Amniotic stem cell (primary cell): ENCODE data around the gene CROCC2.
A peak's percentile ranks its signal among the peaks of the same experiment; 100 is the strongest.

Experiments
- DNase-seq: peaks from one replicate; lab custom pipeline; 2025; lab: John Stamatoyannopoulos, UW

The CROCC2 gene

DNA sequence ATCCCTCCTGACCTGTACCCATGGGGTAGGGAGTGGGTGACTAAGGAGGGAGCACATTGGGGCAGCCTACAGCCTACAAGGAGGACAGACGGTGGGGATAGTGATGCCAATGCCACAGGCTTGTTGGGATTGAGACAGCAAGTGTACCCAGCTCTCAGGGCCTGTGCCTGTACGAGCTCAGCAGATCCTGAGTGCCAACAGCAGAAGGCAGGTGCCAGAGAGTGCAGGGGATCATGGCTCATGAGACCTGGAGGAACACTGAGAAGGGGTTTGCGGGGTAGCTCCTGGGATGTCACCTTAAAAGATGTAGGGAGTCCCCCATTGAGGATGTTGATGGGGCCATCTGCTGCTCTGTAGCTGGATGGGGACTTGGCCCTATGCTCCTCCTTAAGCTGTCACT lies 82.0 kb downstream of the CROCC2 start:
- no peak for DNase-seq

DNA sequence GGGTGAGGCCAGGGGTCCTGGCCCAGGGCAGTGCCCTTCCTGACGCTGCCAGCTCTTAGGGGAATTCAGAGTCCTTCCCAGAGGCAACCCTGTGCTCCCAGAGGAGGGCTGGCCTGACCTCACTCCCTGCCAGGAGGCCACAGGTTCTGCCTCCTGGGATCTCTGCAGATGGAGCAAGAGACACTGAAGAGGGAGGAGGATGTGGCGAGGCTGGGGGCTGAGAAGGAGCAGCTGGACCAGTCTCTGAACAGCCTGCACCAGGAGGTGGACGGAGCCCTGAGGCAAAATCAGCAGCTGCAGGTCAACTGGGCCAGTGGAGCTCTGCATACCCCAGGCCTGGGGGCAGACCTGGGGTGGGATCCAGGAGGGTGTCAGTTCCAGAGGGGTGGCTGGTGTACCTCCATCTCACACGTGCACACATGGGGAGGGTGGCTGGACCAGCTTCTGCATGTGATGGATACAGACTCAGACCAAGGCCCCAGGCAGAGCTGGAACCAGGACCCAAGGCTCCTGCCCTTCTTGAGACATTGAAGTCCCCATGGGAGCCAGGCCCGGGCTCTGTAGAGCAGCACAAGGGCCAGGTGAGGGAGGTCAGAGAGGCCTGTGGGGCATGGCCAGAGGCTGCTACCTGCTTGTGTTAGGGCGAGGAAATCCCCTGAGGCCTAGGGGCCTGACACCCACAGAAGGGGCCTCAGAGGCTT lies 82.6 kb downstream of the CROCC2 start:
- DNase-seq, result no peak

DNA sequence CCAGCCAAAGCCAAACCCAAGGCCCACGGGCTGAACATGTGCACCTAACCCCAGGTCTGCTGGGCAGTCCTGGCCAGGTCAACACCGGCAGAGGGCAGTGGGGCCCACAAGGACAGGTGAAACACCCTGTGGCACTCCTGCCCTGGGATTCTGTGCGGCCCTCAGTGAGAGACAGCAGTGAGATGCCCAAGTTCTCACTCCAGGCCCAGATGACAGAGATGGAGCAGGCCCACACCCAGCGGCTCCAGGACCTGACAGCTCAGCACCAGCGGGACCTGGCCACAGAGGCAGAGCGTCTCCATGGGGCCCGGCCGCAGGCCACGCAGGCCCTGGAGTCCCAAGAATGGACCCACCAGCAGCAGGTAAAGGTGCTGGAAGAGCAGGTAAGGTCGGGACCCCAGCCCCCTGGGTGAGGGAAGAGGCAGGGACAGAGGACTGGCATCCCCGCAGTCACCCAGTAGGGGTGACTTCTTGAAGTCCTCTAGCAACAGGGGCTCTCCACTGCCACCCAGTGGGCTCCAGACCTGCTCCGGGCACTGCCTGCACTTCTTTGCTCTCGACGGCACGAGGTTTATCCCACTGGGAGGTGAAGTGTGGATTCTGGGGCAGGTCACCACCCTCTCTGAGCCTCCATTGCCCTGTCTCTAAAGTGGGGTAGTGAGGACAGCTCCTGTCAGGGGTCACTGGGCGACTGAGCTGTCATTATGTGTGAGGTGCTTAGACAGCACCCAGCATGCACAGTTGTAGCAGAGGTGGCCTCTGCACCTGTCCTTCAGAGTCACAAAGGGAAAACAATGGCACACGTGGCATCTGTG lies 83.5 kb downstream of the CROCC2 start:
- DNase-seq, result no peak

DNA sequence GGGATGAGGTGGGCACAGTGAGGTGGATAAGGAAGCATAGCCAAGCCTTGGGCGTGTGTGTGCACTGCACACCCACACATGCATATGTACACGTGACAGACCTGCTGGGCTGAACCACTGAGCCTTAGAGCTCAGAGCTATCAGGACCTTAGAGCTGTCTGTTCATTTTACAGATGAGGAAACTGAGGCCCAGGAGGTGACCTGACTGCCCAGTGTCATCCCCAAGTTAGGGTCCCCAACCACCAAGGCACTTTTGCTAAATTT lies 84.1 kb downstream of the CROCC2 start:
- no peak for DNase-seq

DNA sequence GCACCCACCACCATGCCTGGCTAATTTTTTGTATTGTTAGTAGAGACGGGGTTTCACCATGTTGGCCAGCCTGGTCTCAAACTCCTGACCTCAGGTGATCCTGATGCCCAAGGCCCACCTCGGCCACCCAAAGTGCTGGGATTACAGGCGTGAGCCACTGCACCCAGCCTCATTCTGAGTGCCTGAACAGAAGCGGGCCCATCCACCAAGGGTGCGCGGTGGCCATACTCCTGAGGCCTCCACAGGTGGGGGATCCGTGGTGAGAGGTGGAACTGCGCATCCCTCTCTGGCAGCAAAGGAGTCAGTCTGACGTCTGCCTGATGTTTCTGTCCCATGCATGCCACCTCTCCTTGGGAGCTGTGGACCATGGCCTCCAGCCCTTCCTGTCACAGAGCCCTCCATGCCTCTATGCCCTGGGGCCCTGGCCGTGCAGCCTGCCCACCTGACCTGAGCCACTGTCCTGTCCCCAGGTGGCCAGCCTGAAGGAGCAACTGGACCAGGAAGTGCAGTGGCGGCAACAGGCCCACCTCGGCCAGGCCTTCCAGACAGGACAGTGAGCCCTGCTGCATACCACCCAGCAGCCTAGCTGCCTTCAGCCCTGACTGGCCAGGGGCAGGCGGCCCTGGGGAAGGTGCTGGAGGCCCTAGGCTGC lies 84.7 kb downstream of the CROCC2 start:
- no peak for DNase-seq

DNA sequence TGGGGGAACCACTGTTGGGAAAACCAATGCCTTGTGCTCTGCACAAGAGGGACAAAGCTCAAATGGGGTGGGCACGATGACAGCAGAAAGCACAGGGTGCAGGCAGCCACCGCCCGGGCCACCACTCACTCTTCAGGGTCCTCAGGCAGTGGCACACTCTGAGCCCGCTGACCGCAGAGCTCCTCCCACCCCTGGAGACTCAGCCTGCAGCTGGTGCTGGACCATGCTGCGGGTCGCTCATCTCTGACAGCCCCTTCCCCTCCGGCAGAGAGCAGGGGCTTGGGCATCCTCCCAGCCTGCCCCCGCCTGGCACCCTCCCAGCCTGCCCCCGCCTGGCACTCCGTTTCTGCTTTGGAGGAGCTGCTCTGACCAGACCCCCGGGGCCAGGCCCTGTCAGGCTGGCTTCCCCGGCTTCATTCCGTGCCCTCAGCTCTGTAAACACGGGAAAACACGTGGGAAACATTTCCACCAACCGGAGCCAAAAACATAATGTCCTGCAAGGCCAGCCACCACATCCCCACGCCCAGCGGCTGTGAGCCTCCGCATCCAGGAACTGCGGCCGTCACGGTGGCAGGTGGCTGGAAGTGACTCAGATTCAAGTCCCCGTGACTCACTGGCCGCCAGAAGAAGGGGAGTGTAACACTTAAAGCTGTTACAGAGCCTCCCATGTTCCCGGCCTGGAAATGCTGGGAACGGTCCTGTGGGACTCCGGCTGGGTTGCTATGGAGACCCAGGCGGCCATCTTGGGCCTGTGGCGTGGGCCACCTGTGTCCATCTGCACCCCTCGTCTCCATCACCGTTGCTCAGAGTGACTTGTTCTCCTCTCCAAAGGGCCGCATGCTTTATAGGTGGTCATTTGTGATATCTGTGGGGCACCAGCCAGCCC lies 85.5 kb downstream of the CROCC2 start:
- peak; percentile 71 for DNase-seq

DNA sequence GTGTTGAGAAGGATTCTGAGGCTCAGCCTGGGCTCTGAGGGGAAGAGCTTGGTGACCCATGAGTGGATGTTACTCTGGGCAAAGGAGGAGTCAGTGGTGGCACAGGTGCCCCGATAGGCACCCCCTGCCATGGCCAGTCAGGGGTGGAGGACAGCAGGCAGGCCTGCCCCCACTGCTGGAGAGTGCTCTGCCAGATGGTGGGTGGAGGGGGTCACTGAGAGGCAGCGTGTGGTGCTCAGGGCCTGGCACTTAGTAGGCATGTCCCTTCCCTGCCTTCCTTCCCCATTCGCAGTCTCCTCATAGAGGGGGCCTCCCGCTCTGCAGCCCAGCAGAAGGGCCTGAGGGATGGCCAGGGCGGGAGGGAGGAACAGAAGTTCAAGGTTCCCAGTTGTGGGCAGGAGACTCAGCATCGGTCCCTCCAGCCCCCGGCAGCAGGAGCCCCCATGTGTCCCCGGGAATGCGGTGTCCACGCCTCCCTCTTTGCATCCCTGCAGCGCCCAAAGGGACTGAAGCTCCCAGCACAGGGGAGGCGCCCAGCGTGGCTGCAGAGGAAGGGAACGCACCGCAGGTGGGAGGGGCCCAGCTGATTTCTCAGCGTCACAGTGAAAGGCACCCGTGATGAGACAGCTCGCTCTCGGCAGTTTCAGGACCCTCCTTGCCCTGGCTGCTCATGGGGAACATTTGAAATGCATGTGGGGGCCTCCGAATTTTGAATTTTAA lies 86.6 kb downstream of the CROCC2 start:
- DNase-seq, result no peak

DNA sequence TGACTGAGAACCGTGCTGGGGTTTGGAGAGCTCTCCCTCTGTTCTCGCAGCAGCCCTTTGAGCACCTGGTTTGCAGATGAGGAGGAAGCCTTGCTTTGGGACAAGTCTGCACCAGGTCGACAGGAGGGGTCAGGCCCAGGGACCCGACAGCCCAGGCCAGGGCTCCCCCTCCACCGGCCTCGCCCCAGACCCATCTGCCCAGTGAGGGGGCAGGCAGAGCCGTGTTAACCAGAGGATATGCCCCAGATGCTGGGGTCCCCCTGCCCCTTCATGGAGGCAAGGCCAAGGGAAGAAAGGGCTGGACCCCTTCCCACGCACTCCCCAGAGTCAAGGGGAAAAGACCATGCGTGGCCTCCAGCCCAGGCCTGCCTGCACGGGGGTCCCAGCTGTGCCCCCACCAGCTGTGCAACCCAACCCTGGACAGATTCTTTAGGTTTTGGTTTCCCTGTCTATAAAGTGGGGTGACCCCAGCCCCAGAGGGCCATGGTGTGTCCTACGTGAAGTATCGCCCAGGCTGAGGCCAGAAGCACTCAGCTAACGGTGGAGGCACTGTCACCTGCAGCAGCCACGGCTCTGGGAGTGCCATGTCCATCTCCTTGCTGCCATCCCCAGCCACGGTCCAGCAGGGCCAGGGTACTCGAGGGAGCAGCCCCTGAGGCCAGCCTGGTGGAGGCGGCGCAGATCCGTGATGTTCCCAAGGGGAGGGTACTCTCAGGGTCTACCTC lies 87.5 kb downstream of the CROCC2 start:
- DNase-seq, result no peak

DNA sequence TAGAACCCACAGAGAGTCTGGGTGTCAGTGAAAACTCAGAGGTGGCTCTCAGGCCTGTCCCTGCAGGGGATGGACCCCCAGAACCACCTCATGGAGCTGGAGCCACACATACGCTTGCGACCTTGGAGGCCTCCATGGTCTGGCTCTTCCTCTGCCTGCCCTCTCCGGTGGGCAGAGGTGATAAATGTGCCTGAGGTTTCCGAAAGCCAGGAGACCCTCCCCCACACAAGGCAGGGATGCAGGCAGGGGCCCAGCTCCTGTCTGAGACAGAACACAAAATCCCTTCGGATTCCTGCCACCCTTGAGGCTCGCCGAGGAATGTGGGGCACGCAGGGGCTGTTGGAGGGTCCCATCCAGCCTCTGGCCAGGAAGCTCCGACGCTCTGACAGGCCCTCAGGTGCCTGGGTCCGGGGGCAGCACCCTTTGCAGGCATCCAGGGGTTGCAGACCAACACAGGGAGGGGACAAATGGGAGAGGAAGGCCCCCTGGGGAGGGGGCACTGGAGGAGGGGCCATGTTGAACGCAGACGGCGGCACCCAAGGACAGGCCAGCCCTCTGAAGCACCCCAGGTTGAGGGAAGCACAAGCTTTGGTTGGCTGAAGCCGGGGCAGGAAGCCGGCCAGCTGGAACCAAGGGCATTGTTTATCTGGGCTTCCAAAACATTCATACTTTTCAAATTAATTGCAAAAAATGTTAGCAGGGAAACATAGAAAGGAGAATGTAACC lies 88.2 kb downstream of the CROCC2 start:
- DNase-seq, result no peak

DNA sequence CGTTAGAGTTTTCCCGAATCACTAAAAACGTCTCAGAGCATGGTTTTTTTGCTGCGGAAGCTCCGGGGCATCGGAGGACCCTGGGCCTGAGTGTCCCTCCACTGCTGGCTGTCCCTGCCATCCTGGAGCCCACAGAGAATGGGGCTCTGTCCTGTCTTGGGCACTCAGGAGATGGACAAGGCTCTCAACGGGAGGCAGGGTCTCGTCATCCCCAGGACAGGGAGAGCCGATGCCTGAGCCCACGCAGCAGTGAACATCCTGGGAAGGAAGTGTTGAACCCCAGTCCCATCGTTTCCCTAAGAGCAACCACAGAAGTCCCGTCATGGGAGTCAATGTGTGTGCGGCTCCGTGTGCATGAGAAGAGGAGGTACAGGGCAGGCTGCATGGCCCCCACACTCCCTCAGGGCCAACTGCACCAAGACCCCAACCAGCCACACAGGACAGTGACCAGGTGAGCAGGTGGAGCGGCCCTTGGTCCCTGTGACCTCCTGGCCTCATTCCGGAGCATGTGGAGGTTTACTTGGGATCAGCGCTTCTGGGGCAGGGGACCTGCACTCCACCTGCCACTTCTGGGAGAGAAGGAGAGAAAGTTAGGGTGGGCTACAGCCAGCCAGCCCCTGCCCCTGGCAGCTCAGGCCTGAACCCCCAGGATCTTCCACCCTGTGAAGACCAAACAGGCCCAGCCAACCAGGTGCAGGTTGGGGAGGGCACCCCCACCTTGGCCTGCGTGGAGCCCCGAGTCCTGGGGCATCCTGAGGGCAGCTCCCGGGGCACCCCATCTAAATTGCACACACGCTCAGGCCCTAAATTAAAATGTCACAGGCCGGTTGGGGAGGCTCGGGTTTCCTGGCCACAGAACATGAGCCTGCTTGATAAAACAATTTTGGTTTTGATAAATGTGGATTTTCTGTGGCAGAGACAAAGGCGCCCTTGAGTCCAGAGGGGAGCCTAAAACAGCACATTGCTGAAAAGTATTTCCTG lies 89.2 kb downstream of the CROCC2 start:
- DNase-seq, result no peak

DNA sequence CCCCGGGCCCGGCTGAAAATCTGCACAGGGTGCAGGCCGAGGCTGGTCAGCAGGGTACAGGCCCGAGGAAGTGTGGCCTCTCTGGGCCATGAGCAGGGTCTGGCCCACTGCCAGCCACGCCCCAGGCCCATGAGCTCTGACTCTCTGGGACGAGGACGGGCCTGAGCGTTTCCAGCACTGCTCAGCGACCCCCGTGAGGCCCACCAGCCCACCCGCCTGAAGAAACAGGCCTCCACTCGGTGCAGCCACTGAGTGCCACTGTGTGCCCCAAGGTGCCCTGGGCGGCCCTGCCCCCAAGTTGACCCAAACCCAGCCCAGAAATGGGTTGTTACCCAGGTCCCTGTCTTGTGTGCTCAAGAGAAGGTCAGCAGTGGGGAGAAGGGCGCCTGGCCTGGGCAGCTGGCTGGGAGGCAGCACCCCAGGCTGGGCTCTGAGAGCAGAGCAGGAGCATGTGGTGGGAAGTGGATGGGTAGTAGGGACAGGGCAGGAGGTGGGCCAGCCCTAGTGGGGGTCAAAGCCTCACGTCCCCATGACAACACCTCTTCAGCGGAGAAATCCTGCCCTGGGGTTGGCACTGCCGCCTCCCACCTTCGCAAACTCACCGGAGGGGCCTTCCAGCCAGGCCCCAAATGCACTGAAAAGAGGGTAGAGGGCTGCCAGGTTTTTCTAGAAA lies 90.2 kb downstream of the CROCC2 start:
- no peak for DNase-seq

DNA sequence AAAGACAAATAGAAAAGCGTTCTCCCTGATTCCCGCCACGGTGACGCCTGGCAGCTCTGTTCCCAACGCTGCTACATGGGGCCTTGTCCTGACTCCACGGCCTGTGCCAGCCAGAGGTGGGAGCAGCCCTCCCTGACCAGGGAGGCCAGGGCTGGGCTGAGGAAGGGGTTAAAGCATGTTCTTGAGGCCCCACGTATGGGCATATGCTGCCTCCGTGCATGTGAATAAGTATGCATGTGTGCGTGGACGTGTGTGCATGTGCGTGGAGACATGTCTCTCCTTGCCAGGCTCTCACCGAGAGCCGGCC lies 90.7 kb downstream of the CROCC2 start:
- DNase-seq, result no peak

DNA sequence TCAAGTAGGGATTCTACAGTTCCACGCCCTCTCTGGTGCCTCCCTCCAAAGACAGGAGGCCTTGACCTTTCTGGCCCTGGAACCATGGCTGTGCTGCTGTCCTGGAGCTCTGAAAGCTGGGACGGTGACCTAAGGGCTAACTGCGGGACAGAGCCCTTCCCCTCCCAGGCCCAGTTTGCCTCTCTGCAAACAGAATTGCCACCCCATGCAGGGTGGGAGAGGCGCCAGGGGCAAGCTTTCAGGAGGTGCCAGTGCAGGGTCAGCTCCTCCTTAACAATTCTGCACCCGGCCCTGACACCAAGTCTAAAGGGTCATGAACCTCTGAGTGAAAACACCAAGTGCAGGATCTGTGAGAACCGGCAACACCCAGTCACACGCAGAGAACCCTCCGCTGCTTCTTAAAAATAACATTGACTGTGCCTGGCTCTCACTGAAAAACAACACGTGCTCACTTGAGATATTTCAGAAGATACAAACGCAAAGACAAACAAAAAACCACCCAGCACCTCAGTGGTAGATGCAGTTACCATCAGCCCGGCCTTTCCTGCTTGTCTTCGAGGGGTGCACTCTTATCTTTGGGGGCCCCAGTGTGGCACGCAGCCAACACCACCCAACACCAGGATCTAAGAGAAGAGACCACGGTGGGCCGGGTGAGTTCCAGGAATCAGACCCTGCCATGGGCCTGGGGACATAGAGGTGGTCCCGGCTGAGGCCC lies 91.2 kb downstream of the CROCC2 start:
- no peak for DNase-seq

DNA sequence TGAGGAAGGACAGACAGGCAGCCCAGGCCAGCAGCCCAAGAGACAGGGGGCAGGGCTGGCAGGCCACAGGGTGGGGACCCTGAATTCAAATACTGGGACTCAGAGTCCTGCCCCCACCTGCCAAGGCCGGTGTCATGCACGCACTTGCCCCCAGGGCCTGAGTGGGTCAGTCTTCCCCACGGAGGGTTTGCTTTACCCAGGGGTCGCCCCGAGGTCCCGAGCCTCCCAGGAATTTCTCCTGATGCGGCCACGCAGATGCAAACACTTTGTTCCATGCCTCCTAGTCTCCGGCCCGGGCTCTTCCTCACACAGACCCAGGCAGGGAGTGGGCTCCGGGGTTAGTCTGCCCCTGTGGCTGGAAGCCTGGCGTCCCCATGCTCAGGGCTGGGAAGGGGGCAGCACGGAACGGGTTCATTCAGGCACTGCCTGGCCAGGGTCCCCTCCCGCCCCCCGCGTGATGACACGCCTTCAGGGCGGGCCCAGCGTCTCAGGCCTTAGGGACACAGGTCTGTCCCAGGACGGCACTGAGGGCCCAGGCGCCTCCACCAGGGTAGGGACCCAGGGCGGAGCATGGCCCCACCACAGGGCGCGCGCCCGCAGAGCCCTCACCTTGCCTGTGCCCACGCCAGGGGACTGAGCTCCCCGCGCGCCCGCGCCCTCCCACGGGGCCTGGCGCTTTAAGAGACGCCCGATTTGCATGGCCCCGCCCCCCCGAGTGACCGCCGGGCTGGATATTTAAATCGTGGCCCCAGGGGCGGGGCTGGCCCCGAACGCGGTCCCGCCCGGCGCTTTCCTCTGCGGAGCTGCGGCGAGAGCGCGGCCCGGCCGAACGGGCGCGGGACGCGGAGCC lies 91.9 kb downstream of the CROCC2 start, which contains the start of gene SNED1:
Gene SNED1 (plus strand): TSS at position 763 of the 850 bp plus-strand sequence. CDS start 220 bp downstream, outside the sequence.
- DNase-seq, result peak; percentile 57

DNA sequence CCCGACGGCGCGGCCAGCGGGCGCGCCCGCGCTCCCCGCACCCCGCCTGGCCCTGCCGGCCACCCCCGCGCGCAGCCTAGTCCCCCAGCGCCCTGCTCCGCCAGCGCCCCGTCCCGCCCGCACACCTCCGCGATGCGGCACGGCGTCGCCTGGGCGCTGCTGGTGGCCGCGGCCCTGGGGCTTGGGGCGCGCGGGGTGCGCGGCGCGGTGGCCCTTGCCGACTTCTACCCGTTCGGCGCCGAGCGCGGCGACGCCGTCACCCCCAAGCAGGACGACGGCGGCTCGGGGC lies 92.5 kb downstream of the CROCC2 start:
- DNase-seq, result no peak

DNA sequence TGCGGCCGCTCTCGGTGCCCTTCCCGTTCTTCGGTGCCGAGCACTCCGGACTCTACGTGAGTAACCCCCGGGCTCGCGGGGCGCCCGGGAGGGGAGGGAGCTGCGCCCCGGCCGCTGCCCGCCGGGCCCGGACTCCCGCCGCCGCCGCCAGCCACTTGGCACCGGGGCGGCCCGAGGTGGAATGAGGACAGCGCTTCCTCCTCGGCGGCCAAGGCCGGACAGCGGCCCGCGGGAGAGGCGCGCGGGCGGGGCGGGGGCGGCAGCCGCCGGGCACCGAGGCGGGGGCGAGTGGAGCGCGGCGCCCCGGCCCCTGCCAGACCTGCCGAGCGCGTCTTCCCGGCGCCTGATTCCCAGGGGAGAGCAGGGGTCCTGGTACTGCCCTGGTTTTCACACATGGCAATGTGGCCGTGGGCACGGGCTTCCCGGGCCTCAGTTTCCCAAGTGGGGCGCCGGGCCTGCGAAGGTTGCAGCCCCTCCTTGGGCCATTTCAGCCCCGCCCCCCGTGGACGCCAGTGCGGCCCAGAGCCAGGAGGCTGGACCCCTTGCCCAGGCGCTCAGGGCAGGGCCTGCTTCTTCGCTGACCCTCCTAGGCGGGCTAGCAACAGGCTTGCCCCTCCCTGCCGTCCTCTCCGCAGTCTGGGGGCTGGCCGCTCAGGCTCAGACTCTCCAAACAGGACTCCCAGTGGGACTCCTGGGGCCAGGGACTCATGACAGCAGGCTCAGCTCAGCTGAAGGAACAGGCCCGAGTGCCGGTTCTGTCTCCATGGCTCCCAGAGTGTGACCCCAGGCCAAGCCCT lies 93.1 kb downstream of the CROCC2 start:
- no peak for DNase-seq
